Right atrium auricular region (tissue), 2 donors: ENCODE data around the gene RUNX3. TPM values are rescaled to one million over a fixed set of nuclear protein-coding genes. Genes with fewer than 3 reads are reported as not detected.
"Not testable (repeated sequence)": the region's sequence is repeated elsewhere in the genome, so short reads cannot be mapped to it uniquely, and the experiment has no call there.

Experiments
- DNase-seq: peaks from one replicate; pipeline ENCODE4 v3.0.0-alpha.2; 2019; ENCODE audit warnings: low spot score
- H3K27ac ChIP-seq, 2 donors: fragments of 200-600 bp; sonication (generic); 1 replicate in 1 of 2; 2 replicates in 1 of 2; pipeline ENCODE4 v1.5.1; 2016 to 2019
- H3K27me3 ChIP-seq, 2 donors: fragments of 200-600 bp; sonication (generic); one replicate each; pipeline versions ENCODE4 v1.5.1 to v1.6.0; 2017 to 2019
- H3K36me3 ChIP-seq: fragments of 200-600 bp; sonication (generic); one replicate; pipeline ENCODE4 v1.5.1; 2016
- H3K4me1 ChIP-seq, 2 donors: fragments of 200-600 bp; sonication (generic); one replicate each; pipeline versions ENCODE4 v1.5.1 to v1.6.0; 2017 to 2019
- H3K4me3 ChIP-seq, 2 donors: fragments of 200-600 bp; sonication (generic); 1 replicate in 1 of 2; 2 replicates in 1 of 2; pipeline ENCODE4 v1.5.1; 2017 to 2019; ENCODE audit warnings: mild to moderate bottlenecking in 1 of 2, moderate library complexity in 1 of 2
- H3K9me3 ChIP-seq, 2 donors: fragments of 200-600 bp; sonication (generic); one replicate each; pipeline ENCODE4 v1.5.1; 2019
- CTCF ChIP-seq, 2 donors: fragments of 200-600 bp; sonication (generic); IDR thresholded peaks; one replicate each; pipeline ENCODE4 v1.5.1; 2019; ENCODE audit warnings: antibody characterized with exemption in 2 of 2
- total RNA-seq, 2 donors: library from RNA; depleted of rRNA; stranded (reverse); fragments of >200 nt; gene quantifications; one replicate each; pipeline ENCODE4 v1.1.0, GENCODE V29; 2016

The RUNX3 gene
- total RNA-seq: 1 to 10 TPM in 1 of 2 donors, under 1 TPM in 1; 0.48 to 2.3 TPM

DNA sequence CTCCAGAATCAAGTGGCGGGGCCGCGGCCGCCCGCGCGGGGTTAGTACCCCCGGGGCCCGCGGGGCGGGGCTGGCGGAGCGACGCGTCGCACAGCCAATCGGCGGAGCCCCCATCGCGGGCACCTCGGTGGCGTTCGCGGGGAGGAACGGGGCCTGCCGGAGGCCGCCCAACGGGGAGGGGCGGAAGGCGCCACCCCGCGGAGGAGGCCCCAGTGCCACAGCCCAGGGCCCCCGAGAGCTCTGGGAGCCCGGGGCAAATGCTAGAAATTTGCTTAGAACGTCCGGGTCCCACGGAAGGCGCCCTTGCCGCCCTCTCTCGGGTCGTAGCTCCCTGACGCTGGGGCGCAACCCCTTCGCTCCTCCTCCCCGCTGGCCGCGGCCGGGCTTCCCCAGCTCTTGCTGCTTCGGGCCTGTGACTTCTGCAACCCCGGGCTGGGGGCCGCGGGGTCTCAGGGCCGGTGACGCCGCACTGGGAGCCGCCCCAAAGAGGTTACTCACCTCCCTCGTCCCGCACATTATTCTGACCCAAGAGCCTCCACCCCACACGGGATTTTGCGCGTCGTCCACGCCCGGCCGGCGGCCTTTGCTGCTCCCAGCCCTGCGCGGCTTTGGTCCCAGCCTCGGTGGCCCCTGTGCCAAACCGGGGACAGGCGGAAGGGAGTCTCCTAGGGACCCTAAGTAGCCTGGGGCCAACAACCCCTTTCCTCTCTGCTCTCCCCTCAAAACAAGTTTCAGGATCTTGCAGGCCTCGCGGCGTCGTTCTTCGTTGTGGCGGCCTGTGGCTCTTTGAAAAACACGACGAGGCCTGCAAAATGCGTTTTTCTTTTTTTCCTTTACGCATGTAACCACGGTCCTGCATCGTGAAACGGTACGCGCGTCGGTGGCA, at the start of gene RUNX3:
Gene RUNX3 (minus strand): TSS at position 17 of the 886 bp plus-strand sequence. CDS start 408 bp downstream, outside the sequence.
- Histone ChIP-seq H3K27ac (peak within 1 kb of the TSS in 1 of 2 donors; percentile 7), H3K36me3 (no peaks in the 10 kb centered on the region), H3K9me3 (no peaks in the 10 kb centered on the region), H3K27me3 (peaks cover 60 to 70% of the 10 kb centered on the region in 2 donors), H3K4me1 (peaks cover 0 to 41% of the 10 kb centered on the region in 2 donors), H3K4me3 (peak within 1 kb of the TSS; percentile 5 to 39)
- no peak for TF ChIP-seq CTCF (IDR thresholded peaks at IDR 0.05)
- no peak for DNase-seq

DNA sequence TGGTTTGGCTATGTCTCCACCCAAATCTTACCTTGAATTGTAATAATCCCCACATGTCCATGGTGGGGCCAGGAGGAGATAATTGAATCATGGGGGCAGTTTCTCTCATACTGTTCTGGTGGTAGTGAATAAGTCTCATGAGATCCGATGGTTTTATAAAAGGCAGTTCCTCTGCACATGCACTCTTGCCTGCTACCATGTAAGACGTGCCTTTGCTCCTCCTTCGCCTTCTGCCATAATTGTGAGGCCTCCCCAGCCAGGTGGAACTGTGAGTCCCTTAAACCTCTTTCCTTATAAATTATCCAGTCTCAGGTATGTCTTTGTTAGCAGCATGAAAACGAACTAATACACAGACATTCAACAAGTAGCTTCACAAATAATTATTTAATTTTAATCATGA, 49.2 kb upstream of the RUNX3 start:
- H3K36me3 ChIP-seq, H3K27ac ChIP-seq, H3K4me3 ChIP-seq, H3K4me1 ChIP-seq, DNase-seq, H3K27me3 ChIP-seq: not testable (repeated sequence)
- H3K9me3 ChIP-seq: peaks cover 0 to 30% of the 10 kb centered on the region in 2 donors

DNA sequence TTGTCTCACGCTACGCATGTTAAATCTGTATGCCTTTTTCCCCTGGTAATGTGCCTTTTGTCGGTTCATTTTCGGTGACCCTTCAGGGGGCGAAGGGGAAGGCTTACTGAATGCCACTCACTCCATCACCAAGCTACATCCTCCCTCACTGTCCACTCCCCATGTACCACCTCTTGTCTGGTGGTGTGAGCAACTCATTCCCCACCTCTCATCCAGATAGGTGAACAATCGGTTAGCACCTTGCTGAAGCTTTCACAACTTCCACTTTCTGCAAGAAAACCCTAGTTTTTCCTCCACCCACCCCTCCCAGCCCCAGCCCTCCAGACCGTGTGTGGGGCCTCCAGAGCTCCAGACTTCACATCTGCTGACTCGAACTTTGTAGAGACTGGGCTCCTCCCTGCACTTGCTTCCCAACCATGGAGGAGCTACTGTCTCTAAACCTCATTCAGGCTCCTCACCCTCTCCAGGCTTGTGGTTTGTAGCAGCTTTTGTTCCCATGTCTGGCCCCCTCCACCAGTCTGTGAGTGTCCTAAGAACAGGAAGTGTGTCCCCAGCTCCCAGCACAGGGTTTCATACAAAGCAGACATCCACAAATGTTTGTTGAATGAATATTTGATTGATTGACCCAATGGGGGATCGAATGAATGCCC, 48.4 kb upstream of the RUNX3 start:
- no peak for DNase-seq

GRCh38 chr1:24975391-24975790, 45.3 kb upstream of the RUNX3 start:
- no peak for TF ChIP-seq CTCF (IDR thresholded peaks at IDR 0.05)
- H3K4me3 ChIP-seq: no peak overlapping the region
- H3K27ac ChIP-seq: no peak overlapping the region
- peaks cover 0 to 32% of the 10 kb centered on the region in 2 donors for H3K9me3 ChIP-seq
- no peaks in the 10 kb centered on the region for H3K4me1 ChIP-seq
- H3K27me3 ChIP-seq: no peaks in the 10 kb centered on the region
- no peaks in the 10 kb centered on the region for H3K36me3 ChIP-seq
- DNase-seq: no peak

More for the DNA sequence above, 48.4 kb upstream of the RUNX3 start:
- H3K4me3 ChIP-seq: no peak overlapping the region
- no peaks in the 10 kb centered on the region for H3K4me1 ChIP-seq
- H3K9me3 ChIP-seq: peaks cover 0 to 32% of the 10 kb centered on the region in 2 donors
- H3K27ac ChIP-seq: no peak overlapping the region
- H3K36me3 ChIP-seq: no peaks in the 10 kb centered on the region
- no peaks in the 10 kb centered on the region for H3K27me3 ChIP-seq
- no peak for TF ChIP-seq CTCF (IDR thresholded peaks at IDR 0.05)

DNA sequence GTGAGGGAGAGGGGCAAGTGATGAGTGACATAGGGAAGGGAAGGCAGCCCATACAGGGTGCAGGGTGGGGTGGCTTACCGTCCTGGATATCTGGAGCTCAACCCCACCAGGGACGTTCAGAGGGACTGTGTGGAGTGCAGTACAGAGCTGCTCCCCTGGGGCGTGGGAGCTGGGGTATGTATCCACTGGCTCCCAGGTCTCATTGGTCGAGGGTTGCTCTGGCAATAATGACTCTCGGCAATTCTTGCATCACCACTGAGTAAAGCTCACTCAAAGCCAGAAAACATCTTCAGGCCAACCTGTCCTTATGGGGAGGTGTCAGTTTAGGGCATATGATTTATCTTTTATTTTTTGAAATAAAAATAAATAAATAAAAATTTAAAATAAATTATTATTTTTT, 43.2 kb upstream of the RUNX3 start:
- H3K4me3 ChIP-seq: no peak overlapping the region
- peaks cover 0 to 32% of the 10 kb centered on the region in 2 donors for H3K9me3 ChIP-seq
- DNase-seq: no peak
- H3K36me3 ChIP-seq: no peaks in the 10 kb centered on the region
- no peak overlapping the region for H3K27ac ChIP-seq
- no peaks in the 10 kb centered on the region for H3K4me1 ChIP-seq
- H3K27me3 ChIP-seq: no peaks in the 10 kb centered on the region
- TF ChIP-seq CTCF (IDR thresholded peaks at IDR 0.05): no peak

DNA sequence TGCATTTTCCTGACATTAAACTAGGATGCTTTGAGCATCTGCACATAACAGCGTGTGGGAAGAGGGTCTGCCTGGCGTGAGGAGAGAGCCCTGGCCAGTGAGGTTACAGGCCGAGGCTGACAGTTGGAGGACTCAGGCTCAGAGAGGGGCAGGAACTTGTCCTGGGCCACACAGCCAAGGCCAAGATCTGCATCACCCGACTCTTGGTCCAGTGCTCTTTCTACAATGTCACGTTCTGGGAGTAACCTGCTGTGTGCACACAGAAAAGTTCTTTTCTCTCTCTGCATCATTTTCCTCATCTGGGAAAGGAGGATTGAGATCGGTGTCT, 42.8 kb upstream of the RUNX3 start:
- TF ChIP-seq CTCF (IDR thresholded peaks at IDR 0.05): no peak
- no peak for DNase-seq
- no peaks in the 10 kb centered on the region for H3K27me3 ChIP-seq

More for the DNA sequence above, 42.8 kb upstream of the RUNX3 start:
- Histone ChIP-seq H3K4me3 (no peak overlapping the region), H3K4me1 (no peaks in the 10 kb centered on the region), H3K36me3 (no peaks in the 10 kb centered on the region), H3K27ac (no peak overlapping the region), H3K9me3 (peaks cover 0 to 32% of the 10 kb centered on the region in 2 donors)
